Erythroblast (primary cell): Measurements from ENCODE around the gene ELAVL1.

Experiments
- GATA1 ChIP-seq: IDR thresholded peaks from 2 replicates; pipeline ENCODE4 v1.6.1; 2011; ENCODE audit warnings: low read depth, mild to moderate bottlenecking, control low read depth, low read length, moderate library complexity
- POLR2A ChIP-seq: IDR thresholded peaks from 2 replicates; pipeline ENCODE4 v1.6.1; 2011; ENCODE audit warnings: mild to moderate bottlenecking, low read length

DNA sequence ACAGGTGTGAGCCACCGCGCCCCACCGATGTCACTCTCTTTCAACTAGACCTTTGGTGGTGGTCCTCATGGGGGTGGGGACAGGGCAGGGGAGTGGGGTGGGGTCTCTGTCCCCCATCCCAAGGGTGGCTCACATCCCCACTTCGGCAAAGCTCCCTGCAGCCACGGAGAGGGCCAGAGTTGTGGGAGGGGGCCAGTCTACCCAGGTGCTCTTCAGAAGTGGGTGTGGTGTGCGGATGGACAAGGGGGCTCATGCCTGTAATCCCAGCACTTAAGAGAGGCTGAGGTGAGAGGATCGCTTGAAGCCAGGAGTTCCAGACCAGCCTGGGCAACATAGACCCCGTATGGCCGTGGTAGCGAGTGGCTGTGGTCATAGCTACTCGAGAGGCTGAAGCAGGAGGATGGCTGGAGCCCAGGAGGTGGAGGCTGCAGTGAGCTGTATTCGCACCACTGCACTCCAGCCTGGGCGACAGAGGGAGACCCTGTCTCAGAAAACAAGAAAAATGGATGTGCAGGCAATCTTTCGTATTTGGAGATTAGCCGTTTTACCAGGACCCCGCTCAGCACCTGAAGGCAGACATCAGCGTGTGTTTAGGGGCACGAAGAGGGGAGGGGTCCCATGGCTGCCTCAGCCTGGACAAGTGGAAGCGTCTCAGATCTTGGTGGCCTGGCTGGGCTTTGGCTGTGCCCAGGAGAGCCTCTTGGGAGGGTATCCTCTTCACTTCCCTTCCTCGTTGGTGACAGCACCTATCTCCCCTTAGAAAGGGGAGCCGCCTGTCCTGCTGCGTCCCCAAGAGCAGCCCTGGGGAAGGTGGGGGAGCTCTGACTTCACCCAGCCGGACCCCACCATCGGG lies 90.0 kb downstream of the ELAVL1 start:
- no peak for TF ChIP-seq POLR2A
- TF ChIP-seq GATA1, result no peak
